ENCODE results near the gene ZC3H7B. TPM values are rescaled to one million over a fixed set of nuclear protein-coding genes. Genes with fewer than 3 reads are reported as not detected.

Gene ZC3H7B
- total RNA-seq, 1 donor = 11.3 TPM

DNA sequence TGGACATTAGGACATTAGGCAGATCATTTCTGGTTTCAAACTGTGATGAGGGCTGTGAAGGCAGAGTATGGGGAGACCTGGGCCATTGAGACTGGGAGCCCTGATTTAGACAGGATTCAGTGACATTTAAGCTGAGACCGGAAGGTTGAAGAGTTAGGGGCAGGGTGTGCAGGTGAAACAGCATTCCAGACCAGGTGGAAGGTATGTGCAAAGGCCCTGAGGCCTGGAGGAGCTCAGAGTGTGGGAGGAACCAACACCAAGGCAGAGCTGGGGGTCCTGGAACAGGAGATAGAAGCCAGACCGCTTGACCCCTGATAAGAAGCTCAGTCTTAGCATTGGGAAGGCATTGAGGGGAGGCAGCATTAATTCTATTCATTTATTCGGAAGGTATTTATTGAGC is 32.5 kb downstream of the ZC3H7B start:
- Histone ChIP-seq H3K27me3 (ENCODE audit: insufficient read depth, low read length) (no peaks in the 10 kb centered on the region), H3K4me3 (ENCODE audit: low read length) (no peak overlapping the region), H3K9me3 (ENCODE audit: low read depth, low read length) (no peaks in the 10 kb centered on the region), H3K4me1 (ENCODE audit: insufficient read depth, low read length) (no peaks in the 10 kb centered on the region)

DNA sequence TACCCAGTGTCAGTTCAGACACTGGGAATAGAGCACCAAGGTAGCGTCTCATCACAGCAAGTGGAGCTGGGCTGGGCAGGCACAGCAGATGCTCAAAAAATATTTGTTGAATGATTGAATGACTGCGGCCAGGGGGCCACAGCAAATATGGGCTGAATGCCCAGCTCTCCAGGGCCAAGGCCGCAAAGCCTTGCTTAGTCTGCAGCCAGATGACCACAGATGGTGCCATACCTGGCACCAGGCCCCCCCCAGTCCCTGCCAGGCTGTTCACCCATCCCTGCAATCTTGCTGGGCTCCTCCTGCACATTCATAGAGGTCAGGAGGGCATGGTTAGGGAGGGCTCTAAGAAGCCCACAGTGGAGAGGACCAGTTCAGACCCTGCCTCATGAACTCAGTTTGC is 32.9 kb downstream of the ZC3H7B start:
- Histone ChIP-seq H3K4me3 (ENCODE audit: low read length) (no peak overlapping the region), H3K9me3 (ENCODE audit: low read depth, low read length) (no peaks in the 10 kb centered on the region), H3K4me1 (ENCODE audit: insufficient read depth, low read length) (no peaks in the 10 kb centered on the region), H3K27me3 (ENCODE audit: insufficient read depth, low read length) (no peaks in the 10 kb centered on the region)

GRCh38 chr22:41334951-41335635 is 33.8 kb downstream of the ZC3H7B start:
- H3K4me1 ChIP-seq (ENCODE audit: insufficient read depth, low read length) = no peaks in the 10 kb centered on the region
- H3K27me3 ChIP-seq (ENCODE audit: insufficient read depth, low read length) = no peaks in the 10 kb centered on the region
- H3K9me3 ChIP-seq (ENCODE audit: low read depth, low read length) = no peaks in the 10 kb centered on the region
- H3K4me3 ChIP-seq (ENCODE audit: low read length) = no peak overlapping the region

GRCh38 chr22:41338614-41339212 is 37.4 kb downstream of the ZC3H7B start:
- no peak overlapping the region for H3K4me3 ChIP-seq (ENCODE audit: low read length)
- H3K27me3 ChIP-seq (ENCODE audit: insufficient read depth, low read length) = no peaks in the 10 kb centered on the region
- H3K4me1 ChIP-seq (ENCODE audit: insufficient read depth, low read length) = no peaks in the 10 kb centered on the region
- H3K9me3 ChIP-seq (ENCODE audit: low read depth, low read length) = no peaks in the 10 kb centered on the region

DNA sequence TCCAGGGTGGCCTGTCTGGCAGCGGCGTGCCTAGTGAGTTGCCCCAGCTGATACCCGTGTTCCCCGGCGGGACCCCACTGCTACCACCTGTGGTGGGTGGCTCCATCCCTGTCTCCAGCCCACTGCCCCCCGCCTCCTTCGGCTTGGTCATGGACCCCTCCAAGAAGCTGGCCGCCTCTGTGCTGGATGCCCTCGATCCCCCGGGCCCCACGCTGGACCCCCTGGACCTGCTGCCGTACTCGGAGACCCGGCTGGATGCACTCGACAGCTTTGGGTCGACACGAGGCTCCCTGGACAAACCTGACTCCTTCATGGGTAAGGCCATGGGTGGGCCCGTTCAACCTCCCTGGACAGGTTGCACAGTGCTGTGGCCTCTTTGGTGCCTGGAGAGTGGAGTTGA is 38.5 kb downstream of the ZC3H7B start:
- Histone ChIP-seq H3K4me1 (ENCODE audit: insufficient read depth, low read length) (no peaks in the 10 kb centered on the region), H3K9me3 (ENCODE audit: low read depth, low read length) (no peaks in the 10 kb centered on the region), H3K4me3 (ENCODE audit: low read length) (no peak overlapping the region), H3K27me3 (ENCODE audit: insufficient read depth, low read length) (no peaks in the 10 kb centered on the region)

DNA sequence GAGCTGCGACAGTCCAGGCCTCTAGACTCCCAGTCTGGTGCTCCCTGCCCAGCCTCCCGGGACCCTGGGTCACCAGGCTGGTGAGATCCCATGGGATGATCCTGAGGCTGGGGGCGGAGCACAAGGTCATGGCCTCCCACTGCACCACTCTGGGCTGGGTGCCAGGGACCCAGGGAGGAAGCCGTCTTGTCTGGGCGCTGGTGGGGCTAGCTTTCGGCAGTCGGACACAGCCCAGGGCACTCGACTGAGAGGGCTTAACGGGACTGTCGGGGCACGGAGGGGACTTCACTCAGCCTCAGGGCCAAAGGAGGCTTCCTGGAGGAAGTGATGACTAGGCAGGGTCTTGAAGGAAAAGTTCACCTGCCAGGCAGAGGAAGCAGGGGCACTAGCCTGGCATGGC is 39.0 kb downstream of the ZC3H7B start:
- H3K27me3 ChIP-seq (ENCODE audit: insufficient read depth, low read length) = no peaks in the 10 kb centered on the region
- no peaks in the 10 kb centered on the region for H3K4me1 ChIP-seq (ENCODE audit: insufficient read depth, low read length)
- no peaks in the 10 kb centered on the region for H3K9me3 ChIP-seq (ENCODE audit: low read depth, low read length)
- H3K4me3 ChIP-seq (ENCODE audit: low read length) = no peak overlapping the region

DNA sequence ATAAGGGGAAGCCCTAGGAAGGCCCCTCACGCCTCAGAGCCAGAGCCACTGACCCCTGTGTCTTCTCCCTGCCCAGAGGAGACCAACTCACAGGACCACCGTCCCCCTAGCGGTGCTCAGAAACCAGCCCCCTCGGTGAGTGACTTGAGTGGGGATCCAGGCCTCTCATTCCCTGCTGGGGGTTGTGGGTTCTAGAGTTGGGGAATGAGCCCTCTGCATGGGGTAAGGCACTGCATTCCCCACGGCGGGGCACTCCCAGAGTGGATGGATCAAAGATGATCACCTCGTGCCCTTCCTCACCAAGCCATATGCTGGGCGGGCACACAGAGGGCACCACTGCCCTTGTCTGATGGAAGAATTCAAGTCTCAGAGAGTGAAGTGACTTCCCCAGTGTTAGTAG is 39.7 kb downstream of the ZC3H7B start:
- Histone ChIP-seq H3K9me3 (ENCODE audit: low read depth, low read length) (no peaks in the 10 kb centered on the region), H3K4me3 (ENCODE audit: low read length) (no peak overlapping the region), H3K27me3 (ENCODE audit: insufficient read depth, low read length) (no peaks in the 10 kb centered on the region), H3K4me1 (ENCODE audit: insufficient read depth, low read length) (no peaks in the 10 kb centered on the region)

- Histone ChIP-seq H3K9me3 (ENCODE audit: low read depth, low read length) (no peaks in the 10 kb centered on the region), H3K4me3 (ENCODE audit: low read length) (no peak overlapping the region), H3K27me3 (ENCODE audit: insufficient read depth, low read length) (no peaks in the 10 kb centered on the region), H3K4me1 (ENCODE audit: insufficient read depth, low read length) (no peaks in the 10 kb centered on the region)
Observed at GRCh38 chr22:41341990-41342389, 40.7 kb downstream of the ZC3H7B start.

DNA sequence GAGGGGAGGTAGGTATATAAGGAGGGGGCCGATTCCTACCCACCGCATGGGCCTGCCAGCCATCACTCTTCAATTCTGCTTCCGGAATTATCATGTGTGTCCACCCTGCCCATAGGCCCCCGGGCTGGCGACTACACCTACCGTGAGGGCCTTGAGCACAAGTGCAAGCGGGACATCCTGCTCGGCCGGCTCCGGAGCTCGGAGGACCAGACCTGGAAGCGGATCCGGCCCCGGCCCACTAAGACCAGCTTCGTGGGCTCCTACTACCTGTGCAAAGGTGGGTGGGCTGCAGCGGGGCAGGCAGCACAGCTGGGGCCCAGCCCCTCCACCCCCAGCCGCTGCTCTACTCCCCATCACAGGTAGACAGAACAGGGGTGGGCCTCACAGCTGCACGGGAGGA is 42.0 kb downstream of the ZC3H7B start:
- Histone ChIP-seq H3K9me3 (ENCODE audit: low read depth, low read length) (no peaks in the 10 kb centered on the region), H3K27me3 (ENCODE audit: insufficient read depth, low read length) (no peaks in the 10 kb centered on the region), H3K4me1 (ENCODE audit: insufficient read depth, low read length) (no peaks in the 10 kb centered on the region), H3K4me3 (ENCODE audit: low read length) (no peak overlapping the region)

DNA sequence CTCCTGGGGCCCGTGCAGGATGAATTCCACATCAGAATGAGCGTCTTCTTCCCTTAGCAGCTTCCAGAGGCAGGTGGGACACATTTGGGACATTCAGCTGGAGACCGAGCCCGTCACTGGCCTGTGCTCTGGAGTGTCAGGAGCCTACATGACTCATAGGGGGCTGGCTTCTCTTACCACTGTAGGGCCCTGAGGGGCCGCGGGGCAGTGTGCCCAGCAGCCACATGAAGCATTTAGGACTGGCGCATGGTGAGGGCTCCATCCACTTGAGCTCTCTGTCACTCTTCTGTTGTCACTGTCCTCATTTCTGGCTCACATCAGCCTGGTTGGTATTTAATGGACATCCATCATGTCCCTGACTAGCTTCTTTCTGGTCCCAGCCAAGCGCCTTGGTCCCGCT is 42.4 kb downstream of the ZC3H7B start:
- H3K9me3 ChIP-seq (ENCODE audit: low read depth, low read length) = no peaks in the 10 kb centered on the region
- no peaks in the 10 kb centered on the region for H3K27me3 ChIP-seq (ENCODE audit: insufficient read depth, low read length)
- no peaks in the 10 kb centered on the region for H3K4me1 ChIP-seq (ENCODE audit: insufficient read depth, low read length)
- H3K4me3 ChIP-seq (ENCODE audit: low read length) = no peak overlapping the region

DNA sequence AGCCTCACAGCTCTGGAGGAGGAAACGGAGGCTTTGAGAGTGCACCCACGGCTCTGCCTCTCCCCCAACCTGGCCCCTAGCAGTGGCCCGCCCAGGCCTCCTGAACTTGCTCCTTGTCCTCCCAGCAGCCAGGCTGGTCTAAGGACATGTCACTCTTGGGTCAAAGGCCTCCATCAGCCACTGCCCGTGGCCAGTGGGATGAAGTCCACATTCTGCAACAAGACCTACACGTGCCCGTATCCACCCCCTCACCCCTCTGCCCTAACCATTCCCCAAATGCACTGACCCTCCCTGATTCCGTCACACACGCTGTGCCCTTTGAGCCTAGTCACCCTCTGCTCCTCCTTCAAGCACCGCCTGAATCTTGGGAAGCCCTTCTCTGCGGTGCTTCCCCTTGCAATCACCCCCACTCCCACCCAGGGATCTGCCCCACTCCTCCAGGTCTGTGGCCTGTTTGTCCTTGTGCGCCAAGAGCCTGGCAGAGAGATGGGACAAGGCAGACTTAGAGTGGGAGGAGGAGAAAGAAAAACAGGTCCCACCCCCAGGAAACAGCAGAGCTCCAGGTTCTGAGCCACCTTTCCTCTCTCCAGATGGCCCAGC is 43.0 kb downstream of the ZC3H7B start:
- no peaks in the 10 kb centered on the region for H3K4me1 ChIP-seq (ENCODE audit: insufficient read depth, low read length)
- no peak overlapping the region for H3K4me3 ChIP-seq (ENCODE audit: low read length)
- H3K27me3 ChIP-seq (ENCODE audit: insufficient read depth, low read length) = no peaks in the 10 kb centered on the region
- H3K9me3 ChIP-seq (ENCODE audit: low read depth, low read length) = no peaks in the 10 kb centered on the region

GRCh38 chr22:41345807-41346335 is 44.5 kb downstream of the ZC3H7B start:
- Histone ChIP-seq H3K27me3 (ENCODE audit: insufficient read depth, low read length) (no peaks in the 10 kb centered on the region), H3K9me3 (ENCODE audit: low read depth, low read length) (no peaks in the 10 kb centered on the region), H3K4me1 (ENCODE audit: insufficient read depth, low read length) (no peaks in the 10 kb centered on the region), H3K4me3 (ENCODE audit: low read length) (no peak overlapping the region)

GRCh38 chr22:41347066-41347859 is 45.9 kb downstream of the ZC3H7B start:
- Histone ChIP-seq H3K4me3 (ENCODE audit: low read length) (no peak overlapping the region), H3K4me1 (ENCODE audit: insufficient read depth, low read length) (no peaks in the 10 kb centered on the region), H3K27me3 (ENCODE audit: insufficient read depth, low read length) (no peaks in the 10 kb centered on the region), H3K9me3 (ENCODE audit: low read depth, low read length) (no peaks in the 10 kb centered on the region)

- H3K27me3 ChIP-seq (ENCODE audit: insufficient read depth, low read length) = no peaks in the 10 kb centered on the region
- H3K4me1 ChIP-seq (ENCODE audit: insufficient read depth, low read length) = no peaks in the 10 kb centered on the region
- H3K9me3 ChIP-seq (ENCODE audit: low read depth, low read length) = no peaks in the 10 kb centered on the region
- no peak overlapping the region for H3K4me3 ChIP-seq (ENCODE audit: low read length)
Observed at GRCh38 chr22:41348964-41349484, 47.7 kb downstream of the ZC3H7B start.

GRCh38 chr22:41350087-41350486 is 48.8 kb downstream of the ZC3H7B start:
- no peaks in the 10 kb centered on the region for H3K27me3 ChIP-seq (ENCODE audit: insufficient read depth, low read length)
- H3K4me1 ChIP-seq (ENCODE audit: insufficient read depth, low read length) = no peaks in the 10 kb centered on the region
- no peak overlapping the region for H3K4me3 ChIP-seq (ENCODE audit: low read length)
- no peaks in the 10 kb centered on the region for H3K9me3 ChIP-seq (ENCODE audit: low read depth, low read length)
